ENCODE results near the gene TSNAX. TPM values are rescaled to one million over a fixed set of nuclear protein-coding genes. Genes with fewer than 3 reads are reported as not detected.

The TSNAX gene
- total and polyA plus RNA-seq, 2 of the 8 experiments (the other 6 are each of a cell fraction or from before 2014, with no cell fraction given) = 7.7 to 34.0 TPM

- H3K23me2 ChIP-seq (ENCODE audit: low read depth, low read length) = no peaks in the 10 kb centered on the region
- peaks cover 0 to 20% (median 6%) of the 10 kb centered on the region in 4 experiments; a peak in 5 of 8 replicates for H3K36me3 ChIP-seq (ENCODE audit: control insufficient read depth in 2 of 4, insufficient read depth in 4 of 4, low read length in 3 of 4)
- no peaks in the 10 kb centered on the region for H3K4me1 ChIP-seq (replicated peaks in 1 of 4; ENCODE audit: control insufficient read depth in 3 of 4, insufficient read depth in 4 of 4, low read length in 3 of 4)
- no peak overlapping the region for H2AFZ ChIP-seq (ENCODE audit: low read length)
- H3K56ac ChIP-seq (replicated peaks; ENCODE audit: insufficient read length, low read depth, low read length) = no peak overlapping the region
- no peak overlapping the region for H4K91ac ChIP-seq (replicated peaks; ENCODE audit: insufficient read length, low read length)
- ChIA-PET CTCF (ENCODE audit: partially characterized antibody) (interaction anchor here (1.1 to 1.3 kb wide), 2 partner anchors 23 to 154 kb away, joined by 3 read pairs; no protein-coding TSS in a partner anchor), POLR2A (ENCODE audit: partially characterized antibody) (no interaction called here)
- H3K4ac ChIP-seq (replicated peaks; ENCODE audit: insufficient read length, low read depth, low read length) = no peak overlapping the region
- H4K5ac ChIP-seq (ENCODE audit: insufficient read length, low read depth, low read length) = no peak overlapping the region
- H3K27me3 ChIP-seq (replicated peaks in 1 of 4; ENCODE audit: control insufficient read depth in 3 of 4, extremely low read depth in 1 of 4, insufficient read depth in 3 of 4, low read length in 3 of 4) = peaks cover 0 to 1% (median 0%) of the 10 kb centered on the region in 4 experiments; a peak in 1 of 7 replicates
- H3K27ac ChIP-seq (ENCODE audit: low read depth, low read length) = no peak overlapping the region
- H2BK12ac ChIP-seq (ENCODE audit: low read depth, low read length) = no peak overlapping the region
- no peak overlapping the region for H3K4me3 ChIP-seq (ENCODE audit: extremely low read depth in 1 of 4, insufficient read depth in 2 of 4, low read depth in 3 of 4, low read length in 4 of 4)
- no peak overlapping the region for H3K4me2 ChIP-seq (ENCODE audit: insufficient read depth in 1 of 2, low read depth in 2 of 2, low read length in 2 of 2)
- no peak overlapping the region for H4K8ac ChIP-seq (ENCODE audit: extremely low read depth, insufficient read depth, low read length)
- H4K20me1 ChIP-seq (replicated peaks in 1 of 2; ENCODE audit: control insufficient read depth in 1 of 2, insufficient read depth in 2 of 2, low read length in 2 of 2) = no peaks in the 10 kb centered on the region
- no peak overlapping the region for H2BK5ac ChIP-seq (ENCODE audit: low read depth, low read length)
- no peak overlapping the region for H3K9ac ChIP-seq (replicated peaks in 1 of 4; ENCODE audit: extremely low read depth in 1 of 4, low read depth in 3 of 4, low read length in 3 of 4)
- no peak overlapping the region for H2BK15ac ChIP-seq (ENCODE audit: low read length)
- no peak overlapping the region for H2AK5ac ChIP-seq (ENCODE audit: low read depth, low read length)
- H3K9me3 ChIP-seq (ENCODE audit: insufficient read depth in 2 of 2, low read depth in 1 of 2, low read length in 1 of 2) = no peaks in the 10 kb centered on the region
- 96% methylated on average over 3 of the region's 3 CpGs; no CpG with 5 or more reads in 1 of the 2 experiments for WGBS, 2 experiments (ENCODE audit: extremely low coverage in 1 of 2, insufficient coverage in 1 of 2, insufficient read length in 1 of 2, insufficient replicate concordance in 2 of 2, low coverage in 1 of 2, low lambda C conversion rate in 2 of 2, missing lambda C conversion rate in 1 of 2)
- H2BK120ac ChIP-seq (replicated peaks; ENCODE audit: low read depth, low read length) = no peak overlapping the region
- H3K18ac ChIP-seq (ENCODE audit: extremely low read depth, low read length) = no peak overlapping the region
- no peak overlapping the region for H3K23ac ChIP-seq (ENCODE audit: insufficient read length)
- no peak for DNase-seq (ENCODE audit: low read depth in 1 of 2, low spot score in 2 of 2)
- H2BK20ac ChIP-seq (ENCODE audit: low read length) = no peak overlapping the region
- H3K14ac ChIP-seq (ENCODE audit: insufficient read length) = no peak overlapping the region
- peaks cover 0 to 9% of the 10 kb centered on the region in 2 experiments; a peak in 1 of 4 replicates for H3K79me2 ChIP-seq (ENCODE audit: control insufficient read depth in 1 of 2, insufficient read depth in 2 of 2, low read length in 2 of 2)
- H3K79me1 ChIP-seq (ENCODE audit: low read depth, low read length) = peaks cover 3% of the 10 kb centered on the region; the same call in 1 of the 2 replicates
- no peak for FAIRE-seq
- TF ChIP-seq YY1 (IDR thresholded peaks at IDR 0.05; ENCODE audit: low read depth, low read length) (no peak), NANOG (IDR thresholded peaks at IDR 0.05; ENCODE audit: insufficient read depth, low read depth, low read length, poor library complexity, severe bottlenecking) (no peak), CBX5 (IDR thresholded peaks at IDR 0.05; ENCODE audit: low read depth, low read length) (no peak), TAF1 (IDR thresholded peaks at IDR 0.05; ENCODE audit: low read depth, low read length) (no peak), CBX8 (IDR thresholded peaks at IDR 0.05; ENCODE audit: borderline replicate concordance, low read depth, low read length) (no peak), HDAC2 (IDR thresholded peaks at IDR 0.05; ENCODE audit: borderline replicate concordance in 1 of 2, low read depth in 2 of 2, low read length in 2 of 2) (no peak), ATF2 (IDR thresholded peaks at IDR 0.05; ENCODE audit: low read length) (no peak), EZH2 (IDR thresholded peaks at IDR 0.05; ENCODE audit: low read depth, low read length, severe bottlenecking) (no peak), NRF1 (IDR thresholded peaks at IDR 0.05; ENCODE audit: low read depth, low read length) (no peak), SP1 (IDR thresholded peaks at IDR 0.05; ENCODE audit: low read depth, low read length) (no peak), SP2 (IDR thresholded peaks at IDR 0.05; ENCODE audit: low read length) (no peak)
Observed at GRCh38 chr1:231561647-231562383, 33.3 kb downstream of the TSNAX start.
